ENCODE data around the gene PPP2R2B. TPM values are rescaled to one million over a fixed set of nuclear protein-coding genes. Genes with fewer than 3 reads are reported as not detected.

PPP2R2B gene
- total RNA-seq, 1 experiment from 2014 or later = not detected

GRCh38 chr5:146793709-146794108 is 84.8 kb downstream of the PPP2R2B start:
- H3K79me2 ChIP-seq (ENCODE audit: low read length) = no peaks in the 10 kb centered on the region
- no peaks in the 10 kb centered on the region for H4K20me1 ChIP-seq (ENCODE audit: low read length)
- H3K27me3 ChIP-seq (ENCODE audit: low read length) = no peaks in the 10 kb centered on the region
- no peaks in the 10 kb centered on the region for H3F3A ChIP-seq (ENCODE audit: low read length, unreplicated experiment)
- no peaks in the 10 kb centered on the region for H3K9me3 ChIP-seq (ENCODE audit: low read length)
- no TSS peak for BruUV-seq (replicated peaks)
- ATAC-seq (no peak), DNase-seq (no peak)
- H3K36me3 ChIP-seq (ENCODE audit: low read depth, low read length) = no peaks in the 10 kb centered on the region
- no peak overlapping the region for H3K9ac ChIP-seq (ENCODE audit: low read length)
- ChIA-PET CTCF (no interaction called here), POLR2A (ENCODE audit: unreplicated experiment) (no interaction called here)
- H2AFZ ChIP-seq (ENCODE audit: low read length) = no peak overlapping the region
- no peaks in the 10 kb centered on the region for H3K9me2 ChIP-seq (replicated peaks; ENCODE audit: low read length)
- H3K4me1 ChIP-seq (ENCODE audit: insufficient read depth, low read length) = peaks cover 17% of the 10 kb centered on the region
- intact Hi-C loops (cut with micrococcal nuclease) = no loop called here
- peak overlapping the region; percentile 49 for H3K27ac ChIP-seq (ENCODE audit: low read length)
- H3K4me3 ChIP-seq (ENCODE audit: low read length) = no peak overlapping the region
- peak overlapping the region; percentile 51 for H3K4me2 ChIP-seq (ENCODE audit: low read length)
- TF ChIP-seq EZH2 (IDR thresholded peaks at IDR 0.05; ENCODE audit: low read length, unreplicated experiment) (no peak), EZH2phosphoT487 (IDR thresholded peaks at IDR 0.05; ENCODE audit: borderline replicate concordance, low read length) (no peak), CTCF (conservative IDR thresholded peaks at IDR 0.05; ENCODE audit: low read depth, low read length) (no peak)

GRCh38 chr5:146791471-146791870 is 87.1 kb downstream of the PPP2R2B start:
- H3K4me1 ChIP-seq (ENCODE audit: insufficient read depth, low read length) = peaks cover 17% of the 10 kb centered on the region

More at GRCh38 chr5:146791471-146791870, 87.1 kb downstream of the PPP2R2B start:
- H3K4me3 ChIP-seq (ENCODE audit: low read length) = no peak overlapping the region
- no peaks in the 10 kb centered on the region for H3K79me2 ChIP-seq (ENCODE audit: low read length)
- no peak for ATAC-seq
- H3K9me3 ChIP-seq (ENCODE audit: low read length) = no peaks in the 10 kb centered on the region
- H3K9me2 ChIP-seq (replicated peaks; ENCODE audit: low read length) = no peaks in the 10 kb centered on the region
- H3F3A ChIP-seq (ENCODE audit: low read length, unreplicated experiment) = no peaks in the 10 kb centered on the region
- TF ChIP-seq EZH2phosphoT487 (IDR thresholded peaks at IDR 0.05; ENCODE audit: borderline replicate concordance, low read length) (no peak), EZH2 (IDR thresholded peaks at IDR 0.05; ENCODE audit: low read length, unreplicated experiment) (no peak), CTCF (conservative IDR thresholded peaks at IDR 0.05; ENCODE audit: low read depth, low read length) (no peak)
- DNase-seq = no peak
- no peaks in the 10 kb centered on the region for H3K27me3 ChIP-seq (ENCODE audit: low read length)
- H2AFZ ChIP-seq (ENCODE audit: low read length) = no peak overlapping the region
- H3K9ac ChIP-seq (ENCODE audit: low read length) = no peak overlapping the region
- no peak overlapping the region for H3K27ac ChIP-seq (ENCODE audit: low read length)
- CTCF ChIA-PET = no interaction called here
- POLR2A ChIA-PET (ENCODE audit: unreplicated experiment) = no interaction called here
- no TSS peak for BruUV-seq (replicated peaks)
- intact Hi-C loops (cut with micrococcal nuclease) = no loop called here
- H3K36me3 ChIP-seq (ENCODE audit: low read depth, low read length) = no peaks in the 10 kb centered on the region
- no peak overlapping the region for H3K4me2 ChIP-seq (ENCODE audit: low read length)
- H4K20me1 ChIP-seq (ENCODE audit: low read length) = no peaks in the 10 kb centered on the region

Measured in PC-3 (cell line).